Spinal cord (tissue), 10 donors: ENCODE data around the gene MAP1B. TPM values are rescaled to one million over a fixed set of nuclear protein-coding genes. Genes with fewer than 3 reads are reported as not detected.

ENCODE experiments used
- DNase-seq, 6 donors: peaks; one replicate each; pipeline versions ENCODE4 v3.0.0 to v3.0.0-alpha.2; 2013 to 2015; ENCODE audit warnings: low spot score in 6 of 6, low read depth in 4 of 6
- H3K27ac ChIP-seq: one replicate; pipeline ENCODE4 v1.5.1; 2013; ENCODE audit warnings: low read depth, low read length, control low read depth
- H3K27me3 ChIP-seq: one replicate; pipeline ENCODE4 v1.6.1; 2013; ENCODE audit warnings: low read length; ENCODE audit not compliant: control insufficient read depth, insufficient read depth
- H3K36me3 ChIP-seq: one replicate; pipeline ENCODE4 v1.6.1; 2013; ENCODE audit warnings: low read length; ENCODE audit not compliant: control insufficient read depth, insufficient read depth
- H3K4me1 ChIP-seq: one replicate; pipeline ENCODE4 v1.6.1; 2013; ENCODE audit warnings: low read length; ENCODE audit not compliant: control insufficient read depth, insufficient read depth
- H3K4me3 ChIP-seq: one replicate; pipeline ENCODE4 v1.5.1; 2013; ENCODE audit warnings: low read depth, low read length, control low read depth
- H3K9me3 ChIP-seq: one replicate; pipeline ENCODE4 v1.6.1; 2013; ENCODE audit warnings: low read length; ENCODE audit not compliant: control insufficient read depth, insufficient read depth
- WGBS: methylation state at CpG from one replicate; pipeline ENCODE4 v1.1.5; 2013; ENCODE audit warnings: missing lambda C conversion rate; ENCODE audit not compliant: insufficient coverage; 5-methylcytosine and 5-hydroxymethylcytosine counted together
- polyA plus RNA-seq, 2 donors: library from polyadenylated mRNA; unstranded; fragments of 120-200 nt; gene quantifications; one replicate each; pipeline ENCODE4 v1.2.1, GENCODE V29; 2013; ENCODE audit not compliant: insufficient read length in 2 of 2
- small RNA-seq: library from RNA; depleted of rRNA; stranded (forward); fragments of <200 nt; gene quantifications from one replicate; pipeline ENCODE3, GENCODE V24; 2014; ENCODE audit warnings: low replicate concordance
- total RNA-seq, 2 donors: library from RNA; depleted of rRNA in 1 of 2; stranded (reverse); fragments of 120-200 nt in 1 of 2; fragments of >200 nt in 1 of 2; gene quantifications; one replicate each; pipeline versions ENCODE4 v1.2.3 to v1.2.4, GENCODE V29; 2013 to 2014
- donor health status: healthy.

The MAP1B gene
- total and polyA plus RNA-seq, 4 donors: 200 to 506 (median 407) TPM

DNA sequence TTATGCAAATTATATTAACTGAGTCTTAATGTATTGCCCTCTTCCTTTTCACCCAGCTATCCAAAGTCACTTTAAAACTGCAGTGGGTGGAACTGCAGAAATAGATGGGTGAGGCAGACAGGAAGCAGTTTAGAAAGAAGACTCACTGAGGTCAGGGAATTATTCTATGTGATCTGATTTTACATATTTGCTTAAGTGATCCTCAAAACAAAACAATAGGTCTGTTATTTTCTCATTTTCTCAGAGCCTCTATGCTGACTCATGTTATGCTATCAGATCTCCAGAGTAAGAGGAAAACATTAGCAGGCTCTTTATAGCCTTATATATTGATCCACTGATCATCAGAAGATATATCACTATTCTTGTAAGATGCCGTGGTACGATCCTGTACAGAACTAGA, 149.3 kb downstream of the MAP1B start:
- WGBS: no CpG with 5 or more reads among the region's 2 CpGs
- no peaks in the 10 kb centered on the region for H3K4me1 ChIP-seq
- DNase-seq: no peak
- no peak overlapping the region for H3K4me3 ChIP-seq
- H3K27ac ChIP-seq: no peak overlapping the region
- no peaks in the 10 kb centered on the region for H3K36me3 ChIP-seq
- H3K27me3 ChIP-seq: no peaks in the 10 kb centered on the region
- no peaks in the 10 kb centered on the region for H3K9me3 ChIP-seq

Small RNA genes lying within 50 kb of the gene (small RNA-seq; reads per million reads assigned to genes)
- not detected for gene MIR4803

Other genes starting within 250 kb of the MAP1B start
- gene MRPS27, start 212.8 kb downstream of the MAP1B start, total RNA-seq: 10 to 100 TPM; 53.1 to 58.8 TPM
- gene MRPS27, start 212.8 kb downstream of the MAP1B start, polyA plus RNA-seq: 10 to 100 TPM; 49.4 to 50.6 TPM
- 10 to 100 TPM; 10.4 to 11.5 TPM for gene PTCD2, start 212.9 kb downstream of the MAP1B start, total RNA-seq
- gene PTCD2, start 212.9 kb downstream of the MAP1B start, polyA plus RNA-seq: 1 to 10 TPM; 8.9 to 9.6 TPM